HG03097 (cell line): Measurements from ENCODE around the gene ADGRG2.
"Not testable (repeated sequence)": the region's sequence is repeated elsewhere in the genome, so short reads cannot be mapped to it uniquely, and the experiment has no call there.

Source experiments
- ATAC-seq: cut with Tn5 transposase; IDR thresholded peaks from one replicate; pipeline ENCODE4 v1.9.1; 2021; ENCODE audit not compliant: unreplicated experiment, low FRiP score

The ADGRG2 gene

DNA sequence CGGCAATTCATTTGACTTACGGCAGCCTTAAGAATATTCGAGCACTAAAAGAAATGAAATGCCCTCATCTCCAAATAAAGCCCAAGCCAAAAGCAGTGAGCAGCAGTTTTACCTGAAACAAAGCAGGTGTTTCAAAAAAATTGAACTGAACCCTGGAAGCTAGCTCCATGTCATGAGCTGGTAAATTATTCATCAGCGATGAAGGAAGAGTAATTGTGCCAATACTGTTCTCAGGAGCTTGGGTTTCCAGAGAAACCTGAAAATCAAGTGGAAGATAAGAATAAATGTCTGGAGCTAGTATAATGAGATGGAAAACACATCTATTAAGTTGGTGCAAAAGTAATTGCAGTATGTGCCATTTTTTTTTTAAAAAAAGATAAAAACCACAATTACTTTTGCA, 114.4 kb downstream of the ADGRG2 start:
- no peak for ATAC-seq

- ATAC-seq = no peak
Measured at GRCh38 chrX:19007011-19007410, 115.3 kb downstream of the ADGRG2 start.

DNA sequence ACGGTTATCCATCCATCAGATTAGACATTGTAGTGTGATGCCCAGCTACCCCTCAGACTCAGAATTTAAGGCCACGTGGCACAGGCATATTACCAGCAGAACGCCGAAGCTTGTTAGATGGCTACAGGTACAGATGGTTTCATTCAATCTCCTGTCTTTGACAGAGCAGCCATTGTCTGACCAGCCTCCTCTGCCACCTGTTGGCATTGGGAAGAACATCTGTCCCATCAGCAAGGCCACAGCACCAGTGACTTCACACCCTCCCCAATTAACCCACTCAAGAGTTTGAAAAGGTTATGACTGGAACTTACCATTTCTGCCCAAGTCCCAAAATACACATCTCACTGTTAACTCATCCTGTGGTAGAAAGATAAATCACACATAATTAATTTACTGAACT, 116.4 kb downstream of the ADGRG2 start:
- no peak for ATAC-seq

GRCh38 chrX:19003756-19004155, 118.5 kb downstream of the ADGRG2 start:
- ATAC-seq = no peak

DNA sequence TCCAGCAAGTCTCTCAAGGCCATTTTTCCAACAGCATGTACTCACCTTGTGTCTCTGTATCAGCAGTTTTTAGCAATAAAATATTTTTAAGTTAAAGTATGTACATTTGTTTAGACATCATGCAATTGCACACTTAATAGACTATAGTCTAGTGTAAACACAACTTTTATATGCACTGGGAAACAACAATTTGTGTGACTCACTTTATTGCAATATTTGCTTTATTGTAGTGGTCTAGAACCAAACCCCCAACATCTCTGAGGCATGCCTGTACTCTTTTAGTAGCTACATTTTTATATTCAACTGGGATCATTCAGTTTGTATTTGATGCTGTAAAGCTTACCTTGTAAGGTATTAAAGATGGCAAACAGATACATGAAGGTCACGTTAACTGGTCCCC, 123.6 kb downstream of the ADGRG2 start:
- ATAC-seq = no peak

- ATAC-seq = no peak
Measured at GRCh38 chrX:18997916-18998315, 124.4 kb downstream of the ADGRG2 start.

DNA sequence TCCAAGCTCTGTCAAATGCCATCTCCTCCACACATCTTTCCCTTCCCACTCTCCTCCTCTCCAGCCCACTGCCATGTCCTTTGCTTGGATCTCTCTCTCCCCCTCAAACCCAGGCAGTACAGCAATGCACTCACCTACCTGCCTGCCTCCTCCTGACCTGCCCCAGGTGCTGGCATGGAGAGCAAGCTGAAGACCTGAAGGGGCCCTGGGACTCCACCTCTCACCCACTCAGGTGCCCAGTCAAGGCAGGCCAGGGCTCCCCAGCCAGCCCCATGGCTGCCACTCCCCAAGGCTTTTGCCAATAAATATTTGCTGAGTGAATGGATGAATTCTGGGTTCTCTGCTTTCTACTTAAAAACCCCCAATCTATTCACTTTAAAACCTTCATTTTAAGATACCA, 125.7 kb downstream of the ADGRG2 start:
- no peak for ATAC-seq

DNA sequence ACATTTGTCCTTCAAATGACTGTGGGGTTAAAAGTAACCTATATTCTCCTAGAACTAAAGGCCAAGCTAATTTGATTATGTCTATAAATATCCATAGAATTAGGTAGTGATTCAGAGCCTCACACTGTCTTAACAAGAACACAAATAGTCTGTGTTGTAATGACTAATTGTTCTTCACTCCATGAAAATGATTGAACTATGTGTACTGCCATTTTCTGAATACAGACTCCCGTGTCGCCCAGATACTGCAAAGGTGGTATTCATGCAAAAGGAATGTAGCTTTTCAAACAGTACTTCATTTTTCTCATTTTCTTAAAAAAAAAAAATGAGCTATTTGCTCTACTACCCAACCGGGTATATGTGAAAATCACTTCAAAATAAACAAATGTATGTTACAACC, 127.0 kb downstream of the ADGRG2 start:
- ATAC-seq = no peak

DNA sequence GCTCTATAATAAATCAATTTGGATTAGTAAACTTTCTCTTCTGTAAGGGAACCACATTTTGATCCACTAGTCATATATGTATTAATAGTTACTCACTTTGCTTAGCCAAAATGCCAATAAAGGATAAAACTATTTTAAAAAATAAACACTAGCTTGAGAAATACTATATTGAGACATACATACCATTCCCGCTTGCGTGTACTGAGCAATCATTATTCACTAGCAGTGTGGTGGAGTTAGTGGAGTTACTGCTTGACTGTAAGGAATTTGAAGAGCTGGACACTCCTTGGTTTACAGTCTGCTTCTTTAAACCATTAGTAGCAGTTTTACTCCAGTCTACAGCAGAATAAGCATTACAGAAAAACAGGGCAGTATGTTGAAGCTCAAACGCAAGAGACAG, 127.6 kb downstream of the ADGRG2 start:
- ATAC-seq = no peak

DNA sequence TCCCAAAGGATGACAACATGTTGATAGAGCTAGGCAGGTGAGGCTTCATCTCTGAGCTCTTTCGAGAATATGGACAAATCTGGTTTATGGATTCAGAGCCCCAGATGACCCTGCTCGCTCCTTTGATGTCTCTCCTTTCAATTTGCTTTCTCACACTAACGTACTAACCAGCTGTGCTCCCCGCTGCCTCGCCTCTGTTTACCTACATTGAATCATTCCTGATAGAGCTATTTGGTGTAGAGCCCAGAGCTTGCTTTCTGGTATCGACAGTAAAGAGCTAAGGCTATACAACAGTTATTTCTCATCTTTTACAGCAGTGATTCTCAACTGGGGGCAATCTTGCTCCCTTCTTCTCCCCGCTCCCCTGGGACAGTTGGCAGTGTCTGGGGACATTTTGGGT, 129.4 kb downstream of the ADGRG2 start:
- no peak for ATAC-seq

DNA sequence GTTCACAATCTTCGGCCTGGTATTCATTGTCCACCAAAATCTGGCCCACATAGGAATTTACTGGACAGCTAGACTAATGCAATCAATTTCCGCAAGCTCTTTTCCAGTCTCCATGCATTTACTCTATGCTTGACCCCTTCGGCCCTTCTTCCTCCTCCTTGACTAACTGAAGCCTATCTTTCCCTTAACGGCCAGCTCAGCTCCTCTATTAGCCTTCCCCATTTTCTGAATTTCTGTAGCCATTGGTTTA, 137.2 kb downstream of the ADGRG2 start:
- no peak for ATAC-seq

GRCh38 chrX:18984381-18985185, 137.7 kb downstream of the ADGRG2 start:
- ATAC-seq = peak; percentile 82

DNA sequence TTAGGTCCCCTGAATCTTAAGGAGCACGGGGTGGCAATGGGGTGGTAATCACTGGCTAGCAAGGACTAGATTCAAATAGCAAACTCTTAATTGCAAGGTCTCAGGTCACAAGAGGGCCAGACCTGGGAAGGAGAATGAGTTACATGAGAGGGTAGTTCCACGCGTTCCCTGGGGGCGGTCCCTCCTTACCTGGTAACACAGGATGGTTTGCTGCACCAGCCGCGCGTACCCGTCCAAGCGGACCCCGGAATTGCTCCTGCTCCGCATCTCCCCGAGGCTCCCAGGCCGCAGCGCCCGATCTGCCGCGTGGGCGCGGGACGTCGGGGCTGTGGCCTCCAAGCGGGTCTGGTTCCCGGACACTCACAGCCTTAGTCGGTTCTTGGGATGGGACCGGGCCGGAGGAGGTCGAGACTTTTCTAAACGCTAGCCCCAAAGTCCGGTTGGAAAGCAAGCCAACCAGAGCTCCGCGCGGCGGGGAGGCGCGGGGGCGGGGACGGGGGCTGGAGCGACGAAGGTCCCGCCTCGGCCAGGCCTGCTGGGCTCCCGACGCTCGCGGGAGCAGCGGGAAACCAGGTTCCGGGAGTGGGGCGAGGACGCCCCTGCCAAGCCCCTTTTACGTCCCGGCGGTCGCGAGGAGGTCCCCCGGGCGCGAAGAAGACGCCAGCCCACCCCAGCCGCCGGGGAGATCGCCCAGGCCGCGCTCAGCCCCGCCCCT, 138.4 kb downstream of the ADGRG2 start, which contains the start of gene PHKA2:
PHKA2 (minus strand) TSS at position 449 of the 715 bp plus-strand sequence; CDS start at position 267, 182 bp downstream.
- ATAC-seq = peak; percentile 37

DNA sequence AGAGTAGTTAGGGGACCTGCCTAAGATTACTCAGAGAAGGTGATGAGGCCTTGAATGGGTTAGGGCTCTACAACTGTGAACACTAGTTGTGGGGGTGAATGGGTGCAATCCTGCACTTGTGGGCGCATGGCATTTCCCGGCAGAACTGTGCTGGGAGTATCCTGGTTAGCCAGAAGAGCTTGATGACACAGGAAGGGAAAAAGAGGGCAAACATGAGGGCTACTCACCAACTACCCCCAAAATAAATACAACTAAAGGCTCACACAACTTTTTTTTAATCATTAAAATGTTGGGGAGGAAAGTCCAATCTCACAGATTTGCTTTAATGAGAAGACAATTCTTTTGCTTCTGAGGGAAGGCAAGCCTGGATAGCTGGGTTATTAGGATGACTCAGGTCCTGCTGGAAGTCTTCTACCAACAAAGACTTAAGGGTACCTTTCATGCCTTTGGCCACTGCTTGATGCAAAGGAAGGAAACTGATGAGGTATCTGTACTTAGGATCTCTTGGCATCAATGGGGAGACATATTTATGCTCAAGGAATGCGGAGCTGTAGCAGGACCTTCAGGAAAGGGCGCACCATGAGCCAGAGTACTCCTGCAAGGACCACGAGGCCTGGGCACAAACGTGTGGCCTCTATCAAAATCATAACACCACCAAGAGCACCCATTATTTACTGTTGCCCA, 141.0 kb downstream of the ADGRG2 start:
- ATAC-seq = no peak

GRCh38 chrX:18980262-18980661, 142.0 kb downstream of the ADGRG2 start:
- ATAC-seq = not testable (repeated sequence)

GRCh38 chrX:18974993-18975392, 147.3 kb downstream of the ADGRG2 start:
- no peak for ATAC-seq

DNA sequence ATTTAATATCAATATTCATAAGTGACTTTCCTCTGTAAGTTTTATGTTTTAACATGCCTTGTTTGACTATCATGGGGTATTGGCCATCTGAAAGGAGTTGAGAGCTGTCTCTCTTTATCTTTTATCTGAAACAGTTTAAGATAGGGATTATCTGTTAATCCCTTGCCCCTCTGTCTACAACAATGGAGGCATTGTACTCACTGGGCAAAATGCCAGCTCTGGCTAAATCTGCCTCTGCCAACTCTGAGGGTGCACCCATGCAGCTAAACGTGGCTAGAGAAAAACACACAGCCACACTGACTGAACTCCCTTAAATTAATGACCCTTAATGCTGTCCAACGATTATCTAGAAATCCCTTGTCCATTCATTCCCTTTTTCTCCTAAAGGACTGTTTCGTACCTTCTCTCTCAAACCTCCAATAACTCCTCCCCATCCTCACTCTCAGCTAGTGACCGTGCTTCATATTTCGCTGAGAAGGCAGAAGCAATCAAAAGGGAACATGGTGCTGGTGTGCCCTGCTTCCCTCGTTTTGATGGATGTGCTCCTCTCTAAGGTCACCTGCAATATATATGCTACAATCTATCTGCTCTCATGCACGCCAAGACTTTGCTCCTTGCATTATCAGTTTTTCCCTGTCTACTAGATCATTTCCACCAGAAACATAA, 148.6 kb downstream of the ADGRG2 start:
- no peak for ATAC-seq

GRCh38 chrX:18971506-18971905, 150.8 kb downstream of the ADGRG2 start:
- no peak for ATAC-seq

DNA sequence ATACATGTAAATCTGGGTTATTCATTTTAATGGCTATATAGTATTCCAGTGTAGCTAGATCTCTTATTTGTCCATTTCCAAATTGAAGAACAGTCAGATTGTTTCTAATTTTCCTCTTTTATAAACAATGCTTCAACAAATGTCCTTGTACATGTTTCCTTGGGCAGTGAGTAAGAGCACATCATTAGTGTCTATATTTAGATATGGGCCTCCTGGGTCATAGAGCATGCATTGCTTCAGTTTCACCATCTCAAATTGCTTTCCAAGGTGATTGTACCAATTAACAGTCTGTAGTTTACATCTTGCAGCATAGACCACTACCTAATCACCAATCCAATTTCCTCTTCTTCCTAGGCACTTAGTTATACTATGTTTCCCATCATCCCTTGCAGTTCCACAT, 151.8 kb downstream of the ADGRG2 start:
- no peak for ATAC-seq

DNA sequence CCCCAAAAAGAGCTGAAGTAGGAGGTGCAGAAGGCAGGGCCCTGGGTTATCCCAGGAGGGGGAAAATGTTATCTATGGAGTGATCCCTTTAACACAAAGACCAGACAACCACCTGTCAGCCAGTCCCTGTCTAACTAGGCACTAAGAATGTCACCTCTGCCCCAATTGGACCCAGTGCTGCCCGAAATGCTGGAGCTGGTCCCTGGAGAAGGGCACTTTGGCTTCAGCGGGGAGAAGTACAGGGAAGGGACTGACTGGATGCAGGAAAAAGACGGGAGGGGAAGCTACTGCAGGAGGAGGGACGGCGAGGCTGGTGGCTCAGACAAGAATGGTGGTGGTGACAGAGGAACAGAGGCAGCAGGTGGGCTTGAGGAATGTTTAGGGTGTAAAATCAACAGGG, 155.6 kb downstream of the ADGRG2 start:
- no peak for ATAC-seq

DNA sequence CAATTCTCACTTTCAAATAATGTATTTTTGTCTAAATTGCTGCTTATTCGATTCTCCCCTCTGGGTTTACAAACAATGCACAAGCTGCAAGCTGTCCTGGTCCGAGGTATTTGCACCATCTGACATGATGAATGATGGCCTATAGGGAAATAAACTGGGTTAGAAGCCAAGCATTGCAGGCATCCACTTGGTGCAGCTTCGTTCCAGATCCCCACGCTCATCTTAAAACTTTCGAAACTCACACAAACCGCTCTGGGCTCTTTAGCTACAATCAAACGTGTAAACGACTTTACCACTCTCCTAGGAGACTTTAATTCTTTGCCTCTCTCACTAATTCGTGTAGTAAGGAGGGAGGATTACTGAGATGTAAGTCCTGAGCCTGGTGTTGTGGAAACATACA, 157.4 kb downstream of the ADGRG2 start:
- no peak for ATAC-seq
